Pancreas (tissue), 10 donors: ENCODE results near the gene NUDT5. TPM values are rescaled to one million over a fixed set of nuclear protein-coding genes. Genes with fewer than 3 reads are reported as not detected.

Experiments used
- ATAC-seq, 4 donors: fragments of 200-7000 bp; cut with Tn5 transposase; one replicate each; pipeline versions ENCODE4 v1.8.0 to v1.9.1; 2020; ENCODE audit warnings: mild to moderate bottlenecking in 4 of 4, moderate library complexity in 4 of 4
- DNase-seq, 6 donors: peaks; one replicate each; pipeline ENCODE4 v3.0.0-alpha.2; 2020
- FAIRE-seq: peaks from 2 replicates; lab custom pipeline; 2012; peaks lifted over from hg19 to GRCh38; lab: Jason Lieb, UNC
- H3K27ac ChIP-seq, 4 donors: fragments of 200-600 bp; sonication (generic); 1 replicate in 3 of 4; 2 replicates in 1 of 4; pipeline versions ENCODE4 v1.5.0 to v1.8.0; 2020
- H3K27me3 ChIP-seq, 4 donors: fragments of 200-600 bp; one replicate each; pipeline ENCODE4 v1.8.0; 2021
- H3K36me3 ChIP-seq, 3 donors: fragments of 200-600 bp; sonication (generic) in 1 of 3; one replicate each; pipeline versions ENCODE4 v1.5.0 to v1.8.0; 2020 to 2021
- H3K4me1 ChIP-seq, 3 donors: fragments of 200-600 bp; one replicate each; pipeline ENCODE4 v1.8.0; 2021
- H3K4me3 ChIP-seq, 4 donors: fragments of 200-600 bp; sonication (generic) in 2 of 4; one replicate each; pipeline versions ENCODE4 v1.5.0 to v1.8.0; 2020 to 2021
- H3K9me3 ChIP-seq, 4 donors: fragments of 200-600 bp; one replicate each; pipeline ENCODE4 v1.8.0; 2021
- CTCF ChIP-seq, 4 donors: fragments of 200-600 bp; sonication (generic) in 3 of 4; IDR thresholded peaks; one replicate each; pipeline versions ENCODE4 v1.5.0 to v1.8.0; 2021; ENCODE audit warnings: antibody characterized with exemption in 4 of 4
- WGBS, 2 donors: extraction: QIAGEN DNeasy Blood & Tissue Kit; methylation state at CpG; one replicate each; pipeline ENCODE4 v1.1.7; 2013; 5-methylcytosine and 5-hydroxymethylcytosine counted together
- intact Hi-C, 3 donors: fragments of 100-400 bp; cut with DNase I; formaldehyde crosslinking; loops; one replicate each; pipeline versions ENCODE4 v1.11.1 to v1.14.2; 2022
- polyA plus RNA-seq, 2 donors: library from polyadenylated mRNA; stranded (reverse); fragments of 200-250 nt; gene quantifications; one replicate each; pipeline ENCODE4 v1.2.3, GENCODE V29; 2013
- total RNA-seq, 6 donors: library from RNA; stranded (reverse); fragmentation: NEBNext Ultra II Directional in 4 of 6; extraction: Animal tissue kit (Norgen Biotek cat#: 25700) in 4 of 6; gene quantifications; one replicate each; pipeline versions ENCODE4 v1.2.1 to v1.2.4, GENCODE V29; 2021 to 2023
- donor health status: healthy with polysubstance abuse.
- donor health status: DM: no; HTN: no; CAD: no; lungs with moderate emphysema.
- donor health status: DM: no; HTN: no; CAD: no.
- donor health status: control.
- donor health status: control.
- donor health status: Bipolar disorder and iron deficiency.
- donor health status: DM: yes; HTN: yes; CAD: no.
- donor health status: DM: no; HTN: no; CAD: no.
- donor health status: DM: no; HTN: no; CAD: no.
- donor health status: DM: yes; HTN: yes; CAD: no.

The NUDT5 gene
- total and polyA plus RNA-seq, 8 donors = 9.1 to 20.0 (median 18.1) TPM

DNA sequence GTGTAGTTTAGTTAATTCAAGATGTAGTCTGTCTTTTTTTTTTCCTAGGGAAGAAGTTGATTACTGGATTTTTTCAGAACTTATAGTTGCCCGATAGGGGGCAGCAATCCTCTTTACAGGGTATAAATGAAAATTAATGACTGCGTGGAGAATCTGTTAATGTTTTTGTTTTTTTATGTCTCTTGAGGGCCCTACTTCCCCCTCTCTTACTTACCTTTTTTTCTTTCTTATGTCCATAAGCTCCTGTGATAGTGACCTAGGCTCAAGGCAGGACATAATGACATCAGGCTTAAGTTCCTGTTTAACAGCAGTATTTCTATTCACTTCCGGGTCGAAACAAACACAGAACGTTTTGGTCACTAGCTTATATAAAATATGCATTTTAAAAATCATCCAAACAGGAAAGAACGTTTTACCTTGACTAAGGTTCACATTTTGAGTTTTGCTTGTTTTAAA is 19.1 kb upstream of the NUDT5 start:
- Histone ChIP-seq H3K36me3 (peaks cover 0 to 19% (median 18%) of the 10 kb centered on the region in 3 donors), H3K9me3 (no peaks in the 10 kb centered on the region), H3K4me1 (no peaks in the 10 kb centered on the region), H3K4me3 (peak overlapping the region in 2 of 4 donors; percentile 20 to 24), H3K27me3 (no peaks in the 10 kb centered on the region), H3K27ac (peak overlapping the region in 1 of 4 donors; percentile 19)
- ATAC-seq = peak; percentile 71 to 86 (median 78)
- intact Hi-C loops = no loop called here
- 14 to 25% methylated on average over 6 of the region's 6 CpGs for WGBS, 2 donors
- TF ChIP-seq CTCF (IDR thresholded peaks at IDR 0.05) = peak; percentile 31 to 70 (median 52)
- peak; percentile 66 for FAIRE-seq
- no peak for DNase-seq

DNA sequence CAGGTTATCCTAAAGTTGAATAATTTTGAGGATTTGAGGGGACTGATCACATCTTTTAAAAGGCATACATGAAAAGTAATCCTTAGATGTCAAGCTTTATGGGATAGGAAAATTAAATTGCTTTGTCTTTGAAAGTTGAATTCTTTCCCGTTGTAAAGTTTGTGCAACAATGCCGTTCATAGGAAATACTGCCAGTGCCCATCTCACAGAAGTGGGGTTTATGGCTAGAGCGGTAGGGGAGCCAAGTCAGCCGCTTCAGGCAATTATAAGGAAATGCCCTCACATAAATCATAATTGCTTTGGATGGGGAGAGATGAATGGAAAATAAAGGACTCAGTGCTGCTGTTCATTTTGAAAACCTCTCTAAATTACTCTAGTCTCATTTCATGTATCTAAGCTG is 18.4 kb upstream of the NUDT5 start:
- no peaks in the 10 kb centered on the region for H3K9me3 ChIP-seq
- ATAC-seq (no peak), DNase-seq (no peak), FAIRE-seq (no peak)
- WGBS, 2 donors = 68 to 70% methylated on average over 4 of the region's 4 CpGs
- H3K4me1 ChIP-seq = no peaks in the 10 kb centered on the region
- peaks cover 0 to 19% (median 18%) of the 10 kb centered on the region in 3 donors for H3K36me3 ChIP-seq
- TF ChIP-seq CTCF (IDR thresholded peaks at IDR 0.05) = no peak
- no peak overlapping the region for H3K4me3 ChIP-seq
- H3K27me3 ChIP-seq = no peaks in the 10 kb centered on the region
- intact Hi-C loops = no loop called here
- no peak overlapping the region for H3K27ac ChIP-seq

GRCh38 chr10:12213621-12214020 is 17.9 kb upstream of the NUDT5 start:
- no peaks in the 10 kb centered on the region for H3K4me1 ChIP-seq
- no peak overlapping the region for H3K4me3 ChIP-seq
- no peak for DNase-seq
- WGBS, 2 donors = 67 to 69% methylated on average over 3 of the region's 3 CpGs
- ATAC-seq = no peak
- H3K27ac ChIP-seq = no peak overlapping the region
- peaks cover 0 to 15% (median 15%) of the 10 kb centered on the region in 3 donors for H3K36me3 ChIP-seq
- FAIRE-seq = no peak
- intact Hi-C loops = no loop called here
- H3K27me3 ChIP-seq = no peaks in the 10 kb centered on the region
- TF ChIP-seq CTCF (IDR thresholded peaks at IDR 0.05) = no peak
- no peaks in the 10 kb centered on the region for H3K9me3 ChIP-seq

- H3K9me3 ChIP-seq = no peaks in the 10 kb centered on the region
- no peaks in the 10 kb centered on the region for H3K4me1 ChIP-seq
- intact Hi-C loops = no loop called here
- 83 to 94% methylated on average over 3 of the region's 3 CpGs for WGBS, 2 donors
- ATAC-seq (no peak), FAIRE-seq (no peak), DNase-seq (no peak)
- no peak overlapping the region for H3K4me3 ChIP-seq
- H3K27ac ChIP-seq = no peak overlapping the region
- H3K27me3 ChIP-seq = no peaks in the 10 kb centered on the region
- H3K36me3 ChIP-seq = peaks cover 0 to 12% (median 3%) of the 10 kb centered on the region in 3 donors
- TF ChIP-seq CTCF (IDR thresholded peaks at IDR 0.05) = no peak
Observed at GRCh38 chr10:12212454-12212853, 16.8 kb upstream of the NUDT5 start.

DNA sequence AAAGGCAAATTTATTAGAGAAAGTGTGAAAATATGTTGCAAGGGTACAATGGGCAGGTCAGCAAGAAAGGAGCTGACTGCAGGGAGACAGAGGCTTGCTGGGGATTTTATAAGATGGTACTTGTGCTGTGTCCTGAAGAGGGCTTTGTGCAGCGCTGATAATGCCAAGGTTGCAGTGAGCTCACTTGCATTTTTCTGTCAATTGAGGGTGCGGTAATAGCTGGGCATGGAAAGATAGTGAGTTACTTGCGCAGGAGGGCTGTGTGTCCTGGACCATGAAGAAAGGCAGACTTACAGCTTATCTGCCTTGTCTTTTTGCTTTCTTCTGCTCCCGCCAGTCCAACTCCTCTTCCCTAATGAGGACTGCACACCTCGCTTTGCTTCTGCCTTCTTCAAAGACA is 12.8 kb upstream of the NUDT5 start:
- no peak for FAIRE-seq
- intact Hi-C loops = no loop called here
- Histone ChIP-seq H3K4me3 (no peak overlapping the region), H3K27me3 (no peaks in the 10 kb centered on the region), H3K4me1 (no peaks in the 10 kb centered on the region), H3K9me3 (no peaks in the 10 kb centered on the region), H3K36me3 (peaks cover 0 to 12% (median 0%) of the 10 kb centered on the region in 3 donors), H3K27ac (no peak overlapping the region)
- 96 to 98% methylated on average over 5 of the region's 5 CpGs for WGBS, 2 donors
- no peak for ATAC-seq
- no peak for TF ChIP-seq CTCF (IDR thresholded peaks at IDR 0.05)
- no peak for DNase-seq
